Activated CD4-positive, alpha-beta T cell treated with anti-CD3 and anti-CD28 coated beads, Interleukin-2, amount 50 U/mL, for 48 hours (primary cell): ENCODE data around the gene UCK2.

Source experiments
- DNase-seq, 2 experiments: peaks; one replicate each; pipeline ENCODE4 v3.0.0-alpha.2; 2020

UCK2 gene

GRCh38 chr1:165884009-165884689 is 56.7 kb downstream of the UCK2 start:
- DNase-seq, result no peak

GRCh38 chr1:165884690-165885304 is 57.4 kb downstream of the UCK2 start:
- DNase-seq, result no peak

- DNase-seq, result no peak
These were observed 57.9 kb downstream of the UCK2 start for GRCh38 chr1:165885305-165885694.

- no peak for DNase-seq
These were observed 58.8 kb downstream of the UCK2 start for GRCh38 chr1:165886193-165886592.

GRCh38 chr1:165886983-165887382 is 59.6 kb downstream of the UCK2 start:
- no peak for DNase-seq

GRCh38 chr1:165887877-165888551 is 60.6 kb downstream of the UCK2 start:
- DNase-seq, result no peak

GRCh38 chr1:165888552-165888920 is 61.1 kb downstream of the UCK2 start:
- no peak for DNase-seq

- no peak for DNase-seq
These were observed 63.3 kb downstream of the UCK2 start for GRCh38 chr1:165890684-165891083.

- DNase-seq, result no peak
These were observed 63.9 kb downstream of the UCK2 start for GRCh38 chr1:165891111-165891860.

- DNase-seq, result no peak
These were observed 65.5 kb downstream of the UCK2 start for GRCh38 chr1:165892935-165893334.

- no peak for DNase-seq
These were observed 66.1 kb downstream of the UCK2 start for GRCh38 chr1:165893507-165893906.

- no peak for DNase-seq
These were observed 67.2 kb downstream of the UCK2 start for GRCh38 chr1:165894591-165894990.

- no peak for DNase-seq
These were observed 68.0 kb downstream of the UCK2 start for GRCh38 chr1:165895451-165895871.

GRCh38 chr1:165896277-165896676 is 68.9 kb downstream of the UCK2 start:
- no peak for DNase-seq

GRCh38 chr1:165897326-165898303 is 70.2 kb downstream of the UCK2 start:
- DNase-seq, result no peak

GRCh38 chr1:165898837-165899236 is 71.4 kb downstream of the UCK2 start:
- DNase-seq, result no peak

- no peak for DNase-seq
These were observed 72.1 kb downstream of the UCK2 start for GRCh38 chr1:165899461-165899941.

GRCh38 chr1:165900576-165901380 is 73.4 kb downstream of the UCK2 start:
- DNase-seq, result no peak

- DNase-seq, result no peak
These were observed 75.2 kb downstream of the UCK2 start for GRCh38 chr1:165902565-165902964.

- DNase-seq, result no peak
These were observed 76.3 kb downstream of the UCK2 start for GRCh38 chr1:165903672-165904071.

- DNase-seq, result no peak
These were observed 77.5 kb downstream of the UCK2 start for GRCh38 chr1:165904948-165905347.
